ENCODE measurements around the gene RAB43. TPM values are rescaled to one million over a fixed set of nuclear protein-coding genes. Genes with fewer than 3 reads are reported as not detected.

The RAB43 gene
- total RNA-seq, 1 experiment from 2014 or later, result 2.9 TPM

GRCh38 chr3:129050556-129051295 is 70.9 kb downstream of the RAB43 start:
- DNase-seq (ENCODE audit: low spot score), result no peak
- no TSS peak for BruUV-seq (replicated peaks)
- POLR2A ChIA-PET (ENCODE audit: low non-redundant PET), result interaction anchor here (0.6 kb wide), 1 partner anchor 183 kb away, joined by 6 read pairs; no protein-coding TSS in a partner anchor
- no peak overlapping the region for H3K27ac ChIP-seq (ENCODE audit: low read depth, low read length, poor library complexity, severe bottlenecking)
- no peaks in the 10 kb centered on the region for H3K4me1 ChIP-seq (ENCODE audit: insufficient read depth, low read length, poor library complexity, severe bottlenecking)
- H3K9me3 ChIP-seq (ENCODE audit: low read depth, low read length, poor library complexity, severe bottlenecking), result no peaks in the 10 kb centered on the region
- no peaks in the 10 kb centered on the region for H3K36me3 ChIP-seq (ENCODE audit: insufficient read depth, low read length, poor library complexity, severe bottlenecking)
- CTCF ChIA-PET, result no interaction called here
- H3K4me3 ChIP-seq (ENCODE audit: low read depth, low read length, poor library complexity, severe bottlenecking), result no peak overlapping the region
- intact Hi-C loops (cut with micrococcal nuclease; ENCODE audit: unreplicated experiment), result no loop called here
- H3K27me3 ChIP-seq (replicated peaks; ENCODE audit: insufficient read depth, low read depth, low read length, poor library complexity), result no peaks in the 10 kb centered on the region
- no peak for TF ChIP-seq EZH2 (IDR thresholded peaks at IDR 0.05; ENCODE audit: borderline replicate concordance, low read depth, low read length, poor library complexity, severe bottlenecking)
- TF ChIP-seq, protein P1, sequence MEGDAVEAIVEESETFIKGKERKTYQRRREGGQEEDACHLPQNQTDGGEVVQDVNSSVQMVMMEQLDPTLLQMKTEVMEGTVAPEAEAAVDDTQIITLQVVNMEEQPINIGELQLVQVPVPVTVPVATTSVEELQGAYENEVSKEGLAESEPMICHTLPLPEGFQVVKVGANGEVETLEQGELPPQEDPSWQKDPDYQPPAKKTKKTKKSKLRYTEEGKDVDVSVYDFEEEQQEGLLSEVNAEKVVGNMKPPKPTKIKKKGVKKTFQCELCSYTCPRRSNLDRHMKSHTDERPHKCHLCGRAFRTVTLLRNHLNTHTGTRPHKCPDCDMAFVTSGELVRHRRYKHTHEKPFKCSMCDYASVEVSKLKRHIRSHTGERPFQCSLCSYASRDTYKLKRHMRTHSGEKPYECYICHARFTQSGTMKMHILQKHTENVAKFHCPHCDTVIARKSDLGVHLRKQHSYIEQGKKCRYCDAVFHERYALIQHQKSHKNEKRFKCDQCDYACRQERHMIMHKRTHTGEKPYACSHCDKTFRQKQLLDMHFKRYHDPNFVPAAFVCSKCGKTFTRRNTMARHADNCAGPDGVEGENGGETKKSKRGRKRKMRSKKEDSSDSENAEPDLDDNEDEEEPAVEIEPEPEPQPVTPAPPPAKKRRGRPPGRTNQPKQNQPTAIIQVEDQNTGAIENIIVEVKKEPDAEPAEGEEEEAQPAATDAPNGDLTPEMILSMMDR (conservative IDR thresholded peaks at IDR 0.05; ENCODE audit: low read depth, low read length), result no peak

- TF ChIP-seq EZH2 (IDR thresholded peaks at IDR 0.05; ENCODE audit: borderline replicate concordance, low read depth, low read length, poor library complexity, severe bottlenecking), result no peak
- TF ChIP-seq, protein P1 (conservative IDR thresholded peaks at IDR 0.05; ENCODE audit: low read depth, low read length), result no peak
- ChIA-PET CTCF (no interaction called here), POLR2A (ENCODE audit: low non-redundant PET) (no interaction called here)
- Histone ChIP-seq H3K27me3 (replicated peaks; ENCODE audit: insufficient read depth, low read depth, low read length, poor library complexity) (no peaks in the 10 kb centered on the region), H3K4me1 (ENCODE audit: insufficient read depth, low read length, poor library complexity, severe bottlenecking) (no peaks in the 10 kb centered on the region), H3K27ac (ENCODE audit: low read depth, low read length, poor library complexity, severe bottlenecking) (no peak overlapping the region), H3K4me3 (ENCODE audit: low read depth, low read length, poor library complexity, severe bottlenecking) (no peak overlapping the region), H3K9me3 (ENCODE audit: low read depth, low read length, poor library complexity, severe bottlenecking) (no peaks in the 10 kb centered on the region), H3K36me3 (ENCODE audit: insufficient read depth, low read length, poor library complexity, severe bottlenecking) (no peaks in the 10 kb centered on the region)
- no peak for DNase-seq (ENCODE audit: low spot score)
- intact Hi-C loops (cut with micrococcal nuclease; ENCODE audit: unreplicated experiment), result no loop called here
- BruUV-seq (replicated peaks), result no TSS peak
Observed at GRCh38 chr3:129047553-129047839, 74.1 kb downstream of the RAB43 start.

DNA sequence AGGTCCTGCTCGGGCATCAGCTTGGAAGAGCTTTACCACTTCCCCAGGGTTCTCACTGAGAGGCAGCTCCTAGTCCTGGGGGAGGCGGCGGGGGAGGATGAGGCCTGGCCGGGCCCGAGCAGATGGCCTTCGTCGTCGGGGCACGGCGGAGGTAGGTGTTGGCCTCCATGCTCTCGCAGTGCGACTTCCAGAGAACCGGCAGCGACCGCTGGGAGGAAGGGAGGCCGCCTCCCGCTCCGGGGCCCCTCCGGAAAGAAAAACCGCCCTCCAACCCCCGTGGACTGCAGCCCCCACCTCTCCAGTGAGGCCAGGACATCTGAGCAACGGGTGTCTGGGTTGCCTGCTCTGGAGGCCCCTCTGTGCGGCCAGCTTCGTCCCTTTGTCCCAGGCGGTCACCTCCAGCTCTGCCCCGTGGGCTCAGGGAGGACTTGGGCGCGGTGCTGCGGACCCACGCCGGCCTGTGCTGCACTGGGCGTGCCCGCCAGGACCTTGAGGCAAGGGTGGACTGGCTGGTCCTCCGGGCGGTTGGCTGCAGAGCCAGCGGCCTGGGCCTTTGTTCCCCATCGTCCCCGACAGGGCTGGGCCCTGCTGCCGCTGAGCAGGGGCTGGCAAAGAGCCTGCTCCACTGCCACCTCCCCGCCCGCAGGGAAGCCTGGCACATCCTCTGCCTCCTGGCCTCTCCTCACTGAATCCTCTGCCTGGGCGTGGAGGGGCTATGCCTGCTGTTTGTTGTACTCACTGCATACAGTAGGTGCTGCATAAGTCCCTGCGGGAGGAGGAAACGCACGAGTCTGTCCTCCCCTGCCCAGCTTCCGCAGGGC is 74.7 kb downstream of the RAB43 start:
- Histone ChIP-seq H3K4me1 (ENCODE audit: insufficient read depth, low read length, poor library complexity, severe bottlenecking) (no peaks in the 10 kb centered on the region), H3K4me3 (ENCODE audit: low read depth, low read length, poor library complexity, severe bottlenecking) (no peak overlapping the region), H3K36me3 (ENCODE audit: insufficient read depth, low read length, poor library complexity, severe bottlenecking) (no peaks in the 10 kb centered on the region), H3K27me3 (replicated peaks; ENCODE audit: insufficient read depth, low read depth, low read length, poor library complexity) (no peaks in the 10 kb centered on the region), H3K9me3 (ENCODE audit: low read depth, low read length, poor library complexity, severe bottlenecking) (no peaks in the 10 kb centered on the region), H3K27ac (ENCODE audit: low read depth, low read length, poor library complexity, severe bottlenecking) (no peak overlapping the region)
- no peak for TF ChIP-seq EZH2 (IDR thresholded peaks at IDR 0.05; ENCODE audit: borderline replicate concordance, low read depth, low read length, poor library complexity, severe bottlenecking)
- TF ChIP-seq, protein P1 (conservative IDR thresholded peaks at IDR 0.05; ENCODE audit: low read depth, low read length), result no peak
- BruUV-seq (replicated peaks), result no TSS peak
- ChIA-PET POLR2A (ENCODE audit: low non-redundant PET) (no interaction called here), CTCF (no interaction called here)
- intact Hi-C loops (cut with micrococcal nuclease; ENCODE audit: unreplicated experiment), result no loop called here
- no peak for DNase-seq (ENCODE audit: low spot score)
